Uterus (tissue), 2 donors: Measurements from ENCODE around the gene PTPRN2.

Experiments used
- CTCF ChIP-seq, 4 experiments: fragments of 200-600 bp in 2 of 4; fragments of 450-650 bp in 2 of 4; sonication (generic) in 2 of 4; IDR thresholded peaks; one replicate each; pipeline ENCODE4 v1.5.1; 2016 to 2019; ENCODE audit warnings: antibody characterized with exemption in 4 of 4, mild to moderate bottlenecking in 2 of 4, moderate library complexity in 1 of 4
- POLR2A ChIP-seq, 2 donors: fragments of 450-650 bp; IDR thresholded peaks; one replicate each; pipeline ENCODE4 v1.6.1; 2016; ENCODE audit warnings: antibody characterized with exemption in 2 of 2, mild to moderate bottlenecking in 1 of 2, moderate library complexity in 1 of 2

DNA sequence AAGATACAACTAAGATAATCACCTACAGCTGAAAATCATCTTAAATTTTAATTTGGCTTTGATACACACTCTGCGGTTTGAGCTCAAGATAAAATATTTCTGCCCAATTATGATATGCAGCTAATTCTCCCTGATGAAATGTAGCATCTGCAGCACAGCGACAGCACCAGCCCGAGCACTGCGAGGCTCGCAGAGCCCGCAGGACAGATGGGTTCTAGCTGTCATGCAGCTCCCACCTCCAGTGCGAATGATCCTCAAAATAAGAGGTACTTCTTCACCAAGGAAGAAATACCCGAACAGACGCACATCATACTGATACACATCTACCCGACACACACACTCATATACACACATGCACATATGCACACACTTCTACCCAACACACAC is 457.6 kb downstream of the PTPRN2 start:
- TF ChIP-seq CTCF (IDR thresholded peaks at IDR 0.05) (no peak), POLR2A (IDR thresholded peaks at IDR 0.05) (no peak)
